Smooth muscle cell (in vitro differentiated cells): ENCODE results near the gene PGF. TPM values are rescaled to one million over a fixed set of nuclear protein-coding genes. Genes with fewer than 3 reads are reported as not detected.
"Not testable (repeated sequence)": the region's sequence is repeated elsewhere in the genome, so short reads cannot be mapped to it uniquely, and the experiment has no call there.

ENCODE experiments used
- DNase-seq: peaks from one replicate; lab custom pipeline; 2025; ENCODE audit not compliant: unreplicated experiment; lab: John Stamatoyannopoulos, UW
- H2AFZ ChIP-seq: fragments of 200-600 bp; sonication (generic); 2 replicates; pipeline ENCODE4 v1.6.0; 2016; ENCODE audit warnings: antibody characterized with exemption, low read depth, mild to moderate bottlenecking
- H3F3A ChIP-seq: fragments of 200-600 bp; sonication (generic); 2 replicates; pipeline ENCODE4 v1.6.0; 2017; ENCODE audit warnings: antibody characterized with exemption, low read depth
- H3K27ac ChIP-seq: fragments of 200-600 bp; sonication (generic); 2 replicates; pipeline ENCODE4 v1.5.1; 2016; ENCODE audit warnings: low read depth, mild to moderate bottlenecking
- H3K27me3 ChIP-seq: fragments of 200-600 bp; sonication (generic); 2 replicates; pipeline ENCODE4 v1.6.1; 2016; ENCODE audit warnings: low read depth, mild to moderate bottlenecking
- H3K36me3 ChIP-seq: fragments of 200-600 bp; sonication (generic); 2 replicates; pipeline ENCODE4 v1.5.1; 2016; ENCODE audit warnings: low read depth
- H3K4me1 ChIP-seq: fragments of 200-600 bp; sonication (generic); 2 replicates; pipeline ENCODE4 v1.5.1; 2016; ENCODE audit warnings: low read depth
- H3K4me2 ChIP-seq: fragments of 200-600 bp; sonication (generic); 2 replicates; pipeline ENCODE4 v1.6.0; 2016; ENCODE audit warnings: mild to moderate bottlenecking
- H3K4me3 ChIP-seq: fragments of 200-600 bp; sonication (generic); 2 replicates; pipeline ENCODE4 v1.5.1; 2016; ENCODE audit warnings: mild to moderate bottlenecking
- H3K79me2 ChIP-seq: fragments of 200-600 bp; sonication (generic); 2 replicates; pipeline ENCODE4 v1.6.0; 2016; ENCODE audit warnings: low read depth, mild to moderate bottlenecking
- H3K9ac ChIP-seq: fragments of 200-600 bp; sonication (generic); 2 replicates; pipeline ENCODE4 v1.6.0; 2016; ENCODE audit warnings: low read depth
- H3K9me3 ChIP-seq: fragments of 200-600 bp; sonication (generic); replicated peaks from 2 replicates; pipeline ENCODE4 v1.5.1; 2016; ENCODE audit warnings: low read depth
- H4K20me1 ChIP-seq: fragments of 200-600 bp; sonication (generic); 2 replicates; pipeline ENCODE4 v1.6.0; 2016; ENCODE audit warnings: low read depth
- CTCF ChIP-seq: fragments of 200-600 bp; sonication (generic); IDR thresholded peaks from 2 replicates; pipeline ENCODE4 v1.5.1; 2017; ENCODE audit warnings: borderline replicate concordance, mild to moderate bottlenecking, antibody characterized with exemption; ENCODE audit not compliant: insufficient read depth, poor library complexity, severe bottlenecking
- WGBS: methylation state at CpG from one replicate; pipeline ENCODE4 v1.1.7; 2016; ENCODE audit warnings: low lambda C conversion rate; 5-methylcytosine and 5-hydroxymethylcytosine counted together
- polyA plus RNA-seq: library from polyadenylated mRNA; unstranded; fragments of >200 nt; fragmentation: Nextera tagmentation; extraction: Ambion mirVana; gene quantifications from 2 replicates; pipeline ENCODE4 v1.2.1, GENCODE V29; 2016
- total RNA-seq: library from RNA; depleted of rRNA; stranded (reverse); fragments of >200 nt; gene quantifications from 2 replicates; pipeline ENCODE4 v1.2.3, GENCODE V29; 2014

Gene PGF
- total and polyA plus RNA-seq, 2 experiments from 2014 or later, result 15.4 to 30.6 TPM

GRCh38 chr14:75001899-75002298, 46.5 kb upstream of the PGF start:
- no peaks in the 10 kb centered on the region for H3K9me3 ChIP-seq
- no peak for TF ChIP-seq CTCF
- H3K36me3 ChIP-seq, result no peaks in the 10 kb centered on the region
- peak overlapping the region; percentile 97 for H2AFZ ChIP-seq
- peak overlapping the region; percentile 86 for H3K9ac ChIP-seq
- H3K27ac ChIP-seq, result peak overlapping the region; percentile 94
- H3K4me1 ChIP-seq, result peaks cover 15% of the 10 kb centered on the region
- peak overlapping the region; percentile 60 for H3K4me3 ChIP-seq
- H3K27me3 ChIP-seq, result no peaks in the 10 kb centered on the region
- H3K4me2 ChIP-seq, result peak overlapping the region; percentile 91
- H3K79me2 ChIP-seq, result peaks cover 15% of the 10 kb centered on the region
- no peak for DNase-seq
- no peaks in the 10 kb centered on the region for H4K20me1 ChIP-seq
- no peaks in the 10 kb centered on the region for H3F3A ChIP-seq
- whole genome bisulfite sequencing, result 97% methylated on average over 1 of the region's 1 CpG

GRCh38 chr14:75001261-75001660, 45.9 kb upstream of the PGF start:
- Histone ChIP-seq H3K36me3 (no peaks in the 10 kb centered on the region), H3K9ac (no peak overlapping the region), H3K4me2 (no peak overlapping the region), H3K4me3 (no peak overlapping the region), H3K27ac (no peak overlapping the region), H3K79me2 (peaks cover 15% of the 10 kb centered on the region), H4K20me1 (no peaks in the 10 kb centered on the region), H3K9me3 (no peaks in the 10 kb centered on the region), H3K27me3 (no peaks in the 10 kb centered on the region), H3K4me1 (peaks cover 15% of the 10 kb centered on the region), H3F3A (no peaks in the 10 kb centered on the region), H2AFZ (no peak overlapping the region)
- no peak for TF ChIP-seq CTCF
- DNase-seq, result no peak
- 96% methylated on average over 2 of the region's 2 CpGs for WGBS

GRCh38 chr14:74995781-74996180, 40.4 kb upstream of the PGF start:
- H3K4me1 ChIP-seq, H3K36me3 ChIP-seq, H3K79me2 ChIP-seq, H3K27me3 ChIP-seq, H3K4me3 ChIP-seq, H3K27ac ChIP-seq, H4K20me1 ChIP-seq, H3F3A ChIP-seq, H3K9me3 ChIP-seq, H2AFZ ChIP-seq, H3K9ac ChIP-seq, DNase-seq, H3K4me2 ChIP-seq: not testable (repeated sequence)
- WGBS, result 88% methylated on average over 6 of the region's 7 CpGs

- WGBS, result 98% methylated on average over 27 of the region's 28 CpGs
- not testable (repeated sequence) for H3F3A ChIP-seq, H3K27ac ChIP-seq, H4K20me1 ChIP-seq, H3K36me3 ChIP-seq, H3K4me1 ChIP-seq, H3K79me2 ChIP-seq, H3K27me3 ChIP-seq, H3K9me3 ChIP-seq, H3K9ac ChIP-seq, H3K4me2 ChIP-seq, H3K4me3 ChIP-seq, DNase-seq, H2AFZ ChIP-seq
These were observed 38.8 kb upstream of the PGF start for GRCh38 chr14:74994182-74994581.

GRCh38 chr14:74988993-74989392, 33.6 kb upstream of the PGF start:
- no peak for DNase-seq
- Histone ChIP-seq H3K27me3 (no peaks in the 10 kb centered on the region), H3K4me1 (peaks cover 6% of the 10 kb centered on the region), H4K20me1 (no peaks in the 10 kb centered on the region), H3F3A (no peaks in the 10 kb centered on the region), H3K4me3 (no peak overlapping the region), H2AFZ (no peak overlapping the region), H3K4me2 (no peak overlapping the region), H3K27ac (no peak overlapping the region), H3K79me2 (no peaks in the 10 kb centered on the region), H3K9me3 (no peaks in the 10 kb centered on the region), H3K36me3 (no peaks in the 10 kb centered on the region), H3K9ac (no peak overlapping the region)
- WGBS, result 95% methylated on average over 1 of the region's 1 CpG
- TF ChIP-seq CTCF, result no peak
